ENCODE data around the gene KLK15. TPM values are rescaled to one million over a fixed set of nuclear protein-coding genes. Genes with fewer than 3 reads are reported as not detected.
A peak's percentile ranks its signal among the peaks of the same experiment; 100 is the strongest.

Gene KLK15
- total RNA-seq, 1 donor from 2014 or later = not detected

DNA sequence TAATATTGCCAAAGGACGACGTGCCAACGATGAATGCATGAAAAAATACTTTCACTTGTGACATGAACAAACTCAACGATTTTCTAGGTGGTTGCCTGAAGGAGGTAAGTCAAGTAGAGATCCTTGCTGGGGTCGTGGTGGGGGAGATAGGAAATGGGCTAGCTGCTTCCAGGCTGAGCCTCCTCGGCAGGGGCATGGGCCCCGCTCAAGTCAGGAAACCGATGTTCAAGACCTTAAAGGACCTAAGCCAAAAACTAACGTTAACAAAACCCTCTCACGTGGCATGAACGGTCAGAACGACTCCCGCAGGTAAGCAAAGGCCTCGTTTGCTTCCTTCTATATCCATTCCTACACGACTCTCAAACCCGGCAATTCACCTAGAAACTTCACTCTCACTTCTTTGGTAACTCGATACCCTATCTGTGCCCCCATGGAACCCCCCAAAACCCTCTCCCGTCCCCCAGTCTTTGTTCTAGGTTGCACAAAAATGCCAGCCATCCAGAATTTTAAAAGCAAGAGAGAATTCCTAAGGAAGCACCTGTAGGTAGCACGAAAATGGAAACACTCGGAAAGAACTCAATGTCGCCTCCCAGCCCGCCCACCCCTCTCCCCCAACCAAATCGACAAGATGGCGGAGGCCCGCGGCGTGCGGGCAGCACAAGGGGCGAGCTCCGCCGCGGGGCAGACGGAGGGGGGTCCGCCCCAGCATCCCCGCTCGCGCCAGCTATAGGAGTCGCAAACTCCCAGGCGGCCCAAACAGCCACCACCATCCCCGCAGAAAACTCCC is 29.5 kb downstream of the KLK15 start:
- H3K27me3 ChIP-seq = no peaks in the 10 kb centered on the region
- no peak for DNase-seq (ENCODE audit: low spot score in 2 of 2)
- TF ChIP-seq, protein P1, sequence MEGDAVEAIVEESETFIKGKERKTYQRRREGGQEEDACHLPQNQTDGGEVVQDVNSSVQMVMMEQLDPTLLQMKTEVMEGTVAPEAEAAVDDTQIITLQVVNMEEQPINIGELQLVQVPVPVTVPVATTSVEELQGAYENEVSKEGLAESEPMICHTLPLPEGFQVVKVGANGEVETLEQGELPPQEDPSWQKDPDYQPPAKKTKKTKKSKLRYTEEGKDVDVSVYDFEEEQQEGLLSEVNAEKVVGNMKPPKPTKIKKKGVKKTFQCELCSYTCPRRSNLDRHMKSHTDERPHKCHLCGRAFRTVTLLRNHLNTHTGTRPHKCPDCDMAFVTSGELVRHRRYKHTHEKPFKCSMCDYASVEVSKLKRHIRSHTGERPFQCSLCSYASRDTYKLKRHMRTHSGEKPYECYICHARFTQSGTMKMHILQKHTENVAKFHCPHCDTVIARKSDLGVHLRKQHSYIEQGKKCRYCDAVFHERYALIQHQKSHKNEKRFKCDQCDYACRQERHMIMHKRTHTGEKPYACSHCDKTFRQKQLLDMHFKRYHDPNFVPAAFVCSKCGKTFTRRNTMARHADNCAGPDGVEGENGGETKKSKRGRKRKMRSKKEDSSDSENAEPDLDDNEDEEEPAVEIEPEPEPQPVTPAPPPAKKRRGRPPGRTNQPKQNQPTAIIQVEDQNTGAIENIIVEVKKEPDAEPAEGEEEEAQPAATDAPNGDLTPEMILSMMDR (IDR thresholded peaks at IDR 0.05) = no peak
- peaks cover 6 to 16% of the 10 kb centered on the region in 2 donors for H3K36me3 ChIP-seq
- peak overlapping the region; percentile 97 for H3K27ac ChIP-seq
- H3K9me3 ChIP-seq = no peaks in the 10 kb centered on the region
- peak overlapping the region; percentile 92 to 93 for H3K4me3 ChIP-seq
- H3K4me1 ChIP-seq = peaks cover 0 to 13% of the 10 kb centered on the region in 2 donors
- intact Hi-C loops (cut with DNase I) = loop anchor here (2.0 to 10.0 kb wide), 5 partner anchors 305 to 791 kb away; partner anchors contain the start of genes CLDND2, CTU1, ETFB and NR1H2

GRCh38 chr19:50801107-50801506 is 32.3 kb downstream of the KLK15 start:
- no peaks in the 10 kb centered on the region for H3K9me3 ChIP-seq
- no peaks in the 10 kb centered on the region for H3K27me3 ChIP-seq
- peaks cover 0 to 13% of the 10 kb centered on the region in 2 donors for H3K4me1 ChIP-seq
- no peak overlapping the region for H3K4me3 ChIP-seq
- intact Hi-C loops (cut with DNase I) = loop anchor here (10.0 kb wide), 3 partner anchors 564 to 794 kb away; partner anchors contain the start of genes CLDND2, ETFB, VRK3 and ZNF473
- H3K36me3 ChIP-seq = peaks cover 24 to 34% of the 10 kb centered on the region in 2 donors
- TF ChIP-seq, protein P1 (IDR thresholded peaks at IDR 0.05) = no peak
- no peak for DNase-seq (ENCODE audit: low spot score in 2 of 2)
- H3K27ac ChIP-seq = no peak overlapping the region

GRCh38 chr19:50799547-50799851 is 33.9 kb downstream of the KLK15 start:
- H3K27me3 ChIP-seq = no peaks in the 10 kb centered on the region
- TF ChIP-seq, protein P1 (IDR thresholded peaks at IDR 0.05) = no peak
- peaks cover 0 to 13% of the 10 kb centered on the region in 2 donors for H3K4me1 ChIP-seq
- DNase-seq (ENCODE audit: low spot score in 2 of 2) = no peak
- H3K36me3 ChIP-seq = peaks cover 24 to 34% of the 10 kb centered on the region in 2 donors
- no peak overlapping the region for H3K4me3 ChIP-seq
- H3K9me3 ChIP-seq = no peaks in the 10 kb centered on the region
- intact Hi-C loops (cut with DNase I) = no loop called here
- H3K27ac ChIP-seq = no peak overlapping the region

DNA sequence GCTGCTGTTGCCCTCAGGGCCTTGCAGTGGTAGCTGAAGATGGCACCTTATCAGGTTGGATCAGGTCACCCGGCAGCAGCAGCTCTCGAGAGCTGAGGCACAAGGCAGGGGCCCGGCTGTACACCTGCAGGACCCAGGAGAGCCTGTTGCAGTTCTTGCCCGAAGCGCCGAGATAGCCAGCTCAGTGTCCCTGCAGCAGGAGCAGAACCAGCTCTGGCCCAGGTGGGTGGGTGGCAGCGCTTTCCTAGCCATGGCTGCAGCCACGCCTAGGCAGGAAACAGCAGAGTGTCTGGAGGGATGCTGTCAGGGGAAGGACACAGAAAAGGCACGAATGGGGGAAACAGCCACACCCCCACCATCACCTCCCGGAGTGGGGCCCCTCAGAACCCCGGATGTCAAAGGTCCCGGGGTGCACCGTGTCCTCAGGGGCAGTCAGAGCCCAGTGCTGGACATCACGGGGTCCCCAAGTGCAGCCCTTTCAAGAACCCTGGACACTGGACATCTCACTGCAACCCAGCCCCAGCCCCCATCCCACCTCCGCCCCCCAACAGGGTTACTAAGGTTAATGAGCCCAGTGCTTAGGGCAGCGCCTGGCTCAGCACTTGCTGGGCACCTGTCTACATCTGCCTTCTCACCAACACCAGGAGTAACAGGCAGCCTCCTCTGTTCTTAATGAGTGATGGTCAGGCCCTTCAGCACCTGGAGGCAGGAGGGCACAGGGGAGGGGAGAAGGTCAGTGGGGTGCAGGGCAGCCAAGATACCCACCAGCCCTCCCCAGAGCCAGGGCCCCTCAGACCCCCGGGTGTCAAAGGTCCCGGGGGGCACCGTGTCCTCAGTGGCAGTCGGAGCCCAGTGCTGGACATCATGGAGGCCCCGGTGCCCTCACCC is 34.5 kb downstream of the KLK15 start:
- Histone ChIP-seq H3K4me1 (peaks cover 0 to 10% of the 10 kb centered on the region in 2 donors), H3K36me3 (peaks cover 24 to 34% of the 10 kb centered on the region in 2 donors), H3K4me3 (no peak overlapping the region), H3K27ac (no peak overlapping the region), H3K27me3 (no peaks in the 10 kb centered on the region), H3K9me3 (no peaks in the 10 kb centered on the region)
- DNase-seq (ENCODE audit: low spot score in 2 of 2) = no peak
- TF ChIP-seq, protein P1 (IDR thresholded peaks at IDR 0.05) = no peak
- intact Hi-C loops (cut with DNase I) = no loop called here

DNA sequence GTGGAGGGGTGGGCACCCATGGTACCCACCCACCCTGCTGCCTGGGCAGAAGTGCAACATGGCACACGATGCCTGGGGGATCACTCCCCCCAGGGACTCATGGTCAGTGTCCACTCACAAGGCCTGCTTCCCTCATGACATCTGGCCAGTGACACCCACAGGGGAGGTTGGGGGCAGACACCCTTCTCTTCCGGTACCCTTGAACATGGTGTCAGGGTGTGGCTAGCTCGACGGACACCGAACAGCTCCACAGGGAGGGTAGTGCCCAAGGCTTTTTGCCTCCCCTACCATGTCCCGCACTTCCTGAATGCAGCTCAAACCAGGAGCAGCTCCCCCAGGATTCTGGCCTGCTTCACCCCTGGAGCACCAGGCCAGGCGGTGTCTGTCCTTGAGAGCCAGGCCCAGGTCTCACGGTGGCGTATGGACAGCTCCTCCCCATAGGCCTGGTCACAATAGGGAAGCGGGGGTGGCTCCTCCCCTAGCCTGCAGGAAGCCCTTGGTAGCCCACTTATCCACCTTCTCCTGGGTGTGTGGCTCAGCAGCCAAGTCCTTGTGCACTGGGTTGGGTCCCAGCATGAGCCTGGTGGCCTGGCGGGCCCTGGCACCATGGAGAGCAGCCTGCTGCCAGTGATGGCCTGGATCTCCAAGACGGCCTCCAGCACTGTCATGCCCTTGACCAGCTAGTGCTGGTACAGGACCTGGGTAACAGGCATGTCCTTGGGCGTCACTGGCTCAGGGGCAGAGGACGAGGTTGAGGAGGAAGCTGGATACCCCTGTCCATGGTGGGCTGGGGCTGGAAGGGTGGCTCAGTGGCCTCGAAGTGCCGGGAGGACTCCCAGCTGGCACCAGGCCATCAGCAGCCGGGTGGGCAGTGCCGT is 35.4 kb downstream of the KLK15 start:
- Histone ChIP-seq H3K27ac (no peak overlapping the region), H3K4me3 (no peak overlapping the region), H3K4me1 (peaks cover 0 to under 1% of the 10 kb centered on the region in 2 donors), H3K9me3 (no peaks in the 10 kb centered on the region), H3K36me3 (peaks cover 24 to 34% of the 10 kb centered on the region in 2 donors), H3K27me3 (no peaks in the 10 kb centered on the region)
- DNase-seq (ENCODE audit: low spot score in 2 of 2) = no peak
- intact Hi-C loops (cut with DNase I) = no loop called here
- TF ChIP-seq, protein P1 (IDR thresholded peaks at IDR 0.05) = no peak
